HG02870 (cell line): ENCODE measurements around the gene GRIN3B.

Source experiments
- ATAC-seq: cut with Tn5 transposase; IDR thresholded peaks from one replicate; pipeline ENCODE4 v1.9.1; 2021; ENCODE audit warnings: mild to moderate bottlenecking, moderate library complexity; ENCODE audit not compliant: unreplicated experiment

The GRIN3B gene

DNA sequence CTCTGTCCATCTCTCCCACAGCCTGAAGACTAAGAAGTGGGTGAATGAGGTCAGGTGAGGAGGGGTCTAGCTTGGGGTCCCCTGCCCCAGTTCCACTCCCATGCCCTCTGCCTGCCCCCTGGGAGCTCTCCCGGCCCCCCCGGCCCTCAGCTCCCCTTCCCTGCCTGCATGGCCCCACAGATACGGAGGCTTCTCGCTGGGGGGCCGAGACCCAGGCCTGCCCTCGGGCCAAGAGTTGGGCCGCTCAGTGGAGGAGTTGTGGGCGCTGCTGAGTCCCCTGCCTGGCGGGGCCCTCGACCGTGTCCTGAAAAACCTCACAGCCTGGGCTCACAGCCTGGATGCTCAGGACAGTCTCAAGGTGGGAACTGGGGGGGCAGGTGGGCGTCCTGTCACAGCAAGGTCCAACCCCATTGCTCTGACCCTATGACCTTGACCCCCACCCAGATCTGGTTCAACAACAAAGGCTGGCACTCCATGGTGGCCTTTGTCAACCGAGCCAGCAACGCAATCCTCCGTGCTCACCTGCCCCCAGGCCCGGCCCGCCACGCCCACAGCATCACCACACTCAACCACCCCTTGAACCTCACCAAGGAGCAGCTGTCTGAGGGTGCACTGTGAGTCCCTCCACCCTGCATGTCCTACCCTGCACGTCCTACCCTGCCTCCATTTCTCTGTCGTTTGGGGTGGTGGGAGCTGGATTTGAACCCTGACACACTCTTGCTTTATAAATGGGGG lies 55.8 kb downstream of the GRIN3B start:
- no peak for ATAC-seq

DNA sequence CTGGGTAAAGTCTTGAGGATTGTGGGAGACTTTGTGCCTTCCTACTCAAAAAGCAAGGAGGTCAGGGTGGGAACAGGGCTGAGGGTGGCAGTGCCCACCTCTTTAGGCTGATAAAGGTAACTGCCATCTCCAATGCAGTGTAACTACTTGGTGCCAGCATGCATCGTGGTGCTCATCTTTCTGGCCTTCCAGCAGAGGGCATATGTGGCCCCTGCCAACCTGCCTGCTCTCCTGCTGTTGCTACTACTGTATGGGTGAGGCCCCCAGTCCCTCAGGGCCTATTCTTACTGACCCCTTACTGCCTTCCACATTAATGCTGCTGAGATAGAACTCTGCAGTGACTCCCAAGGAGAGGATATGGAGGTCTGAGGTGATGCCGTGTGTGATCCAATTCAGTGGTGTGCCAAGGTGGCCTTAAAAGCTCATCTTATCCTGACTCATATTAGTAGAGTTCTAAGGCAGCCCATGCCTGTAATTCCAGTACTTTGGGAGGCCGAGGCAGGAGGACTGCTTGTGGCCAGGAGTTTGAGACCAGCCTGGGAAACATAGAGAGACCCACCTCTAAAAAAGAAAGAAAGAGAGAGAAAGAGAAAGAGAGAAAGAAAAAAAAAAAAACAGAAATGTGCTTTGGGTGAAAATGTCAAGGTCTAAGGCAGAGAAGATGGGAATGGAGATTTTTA lies 57.1 kb downstream of the GRIN3B start:
- no peak for ATAC-seq

DNA sequence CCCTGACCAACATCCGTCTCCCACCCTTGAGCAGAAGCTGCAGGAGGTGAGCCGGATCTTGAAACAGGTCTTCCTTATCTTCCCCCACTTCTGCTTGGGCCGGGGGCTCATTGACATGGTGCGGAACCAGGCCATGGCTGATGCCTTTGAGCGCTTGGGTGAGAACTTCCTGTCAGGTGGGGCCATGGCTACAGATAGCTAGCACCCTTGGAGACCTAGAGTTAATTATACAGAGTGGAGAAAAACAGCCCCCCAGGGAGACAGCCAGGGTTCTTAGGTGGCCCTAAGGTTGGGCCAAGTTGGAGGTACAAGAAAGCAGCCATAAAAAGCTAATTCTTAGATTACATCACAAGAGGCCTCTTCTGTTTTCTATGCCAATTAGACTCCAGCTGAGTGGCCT lies 57.9 kb downstream of the GRIN3B start:
- no peak for ATAC-seq
